GM23338 (cell line): ENCODE results near the gene KDM6A. TPM values are rescaled to one million over a fixed set of nuclear protein-coding genes. Genes with fewer than 3 reads are reported as not detected.
A peak's percentile ranks its signal among the peaks of the same experiment; 100 is the strongest.

Source experiments
- ATAC-seq: fragments of 200-7000 bp; cut with Tn5 transposase; 3 replicates; pipeline ENCODE4 v1.9.1; 2020
- DNase-seq: peaks from one replicate; pipeline ENCODE4 v3.0.0-alpha.2; 2015; ENCODE audit warnings: low spot score
- H2AFZ ChIP-seq: fragments of 200-600 bp; sonication (generic); 2 replicates; pipeline ENCODE4 v1.8.0; 2016; ENCODE audit warnings: antibody characterized with exemption, mild to moderate bottlenecking, moderate library complexity
- H3F3A ChIP-seq: fragments of 200-600 bp; sonication (generic); replicated peaks from 2 replicates; pipeline ENCODE4 v1.8.0; 2017; ENCODE audit warnings: antibody characterized with exemption, mixed run types, low read depth
- H3K27ac ChIP-seq: fragments of 200-600 bp; sonication (generic); 2 replicates; pipeline ENCODE4 v1.6.1; 2016; ENCODE audit warnings: low read depth
- H3K27me3 ChIP-seq: fragments of 200-600 bp; sonication (generic); 2 replicates; pipeline ENCODE4 v1.8.0; 2016; ENCODE audit warnings: mild to moderate bottlenecking, mixed run types, moderate library complexity; ENCODE audit not compliant: insufficient read depth
- H3K36me3 ChIP-seq: fragments of 200-600 bp; sonication (generic); 2 replicates; pipeline ENCODE4 v1.8.0; 2016; ENCODE audit warnings: mild to moderate bottlenecking; ENCODE audit not compliant: insufficient read depth
- H3K4me1 ChIP-seq: fragments of 200-600 bp; sonication (generic); 2 replicates; pipeline ENCODE4 v1.8.0; 2016; ENCODE audit warnings: mild to moderate bottlenecking, moderate library complexity; ENCODE audit not compliant: insufficient read depth
- H3K4me2 ChIP-seq: fragments of 200-600 bp; sonication (generic); 2 replicates; pipeline ENCODE4 v1.7.1; 2017; ENCODE audit warnings: mixed run types
- H3K4me3 ChIP-seq: fragments of 200-600 bp; sonication (generic); 2 replicates; pipeline ENCODE4 v1.6.1; 2016; ENCODE audit warnings: mixed run types
- H3K79me2 ChIP-seq: fragments of 200-600 bp; sonication (generic); replicated peaks from 2 replicates; pipeline ENCODE4 v1.8.0; 2017; ENCODE audit warnings: mild to moderate bottlenecking; ENCODE audit not compliant: insufficient read depth
- H3K9me2 ChIP-seq: fragments of 200-600 bp; sonication (generic); 2 replicates; pipeline ENCODE4 v1.8.0; 2017; ENCODE audit not compliant: insufficient read depth
- H4K20me1 ChIP-seq: fragments of 200-600 bp; sonication (generic); replicated peaks from 2 replicates; pipeline ENCODE4 v1.8.0; 2017; ENCODE audit warnings: mild to moderate bottlenecking; ENCODE audit not compliant: insufficient read depth
- H3K27ac Mint-ChIP-seq: 2 replicates; pipeline ENCODE4 v1.8.0; 2020; ENCODE audit warnings: inconsistent platforms, mild to moderate bottlenecking, moderate library complexity, mixed read lengths
- H3K27me3 Mint-ChIP-seq: 3 replicates; pipeline ENCODE4 v1.8.0; 2022; ENCODE audit warnings: low read depth, mild to moderate bottlenecking, moderate library complexity, mixed read lengths, inconsistent platforms; ENCODE audit not compliant: insufficient read depth, poor library complexity
- H3K36me3 Mint-ChIP-seq: 3 replicates; pipeline ENCODE4 v1.8.0; 2021; ENCODE audit warnings: low read depth, mild to moderate bottlenecking, inconsistent platforms, moderate library complexity, mixed read lengths
- H3K4me1 Mint-ChIP-seq: 3 replicates; pipeline ENCODE4 v1.8.0; 2020; ENCODE audit warnings: mild to moderate bottlenecking, inconsistent platforms, mixed read lengths
- H3K4me3 Mint-ChIP-seq: 3 replicates; pipeline ENCODE4 v1.8.0; 2021; ENCODE audit warnings: moderate library complexity, mild to moderate bottlenecking, inconsistent platforms, mixed read lengths
- H3K9me3 Mint-ChIP-seq: 3 replicates; pipeline ENCODE4 v1.8.0; 2020; ENCODE audit warnings: moderate library complexity, mild to moderate bottlenecking, inconsistent platforms, mixed read lengths
- CREB1 ChIP-seq: fragments of 250-450 bp; sonication (Bioruptor Pico); IDR thresholded peaks from 2 replicates; pipeline ENCODE4 v1.5.0; 2020; ENCODE audit warnings: low read depth, mild to moderate bottlenecking, moderate library complexity
- EZH2phosphoT487 ChIP-seq: fragments of 200-600 bp; sonication (generic); IDR thresholded peaks from one replicate; pipeline ENCODE4 v1.8.1; 2018; ENCODE audit warnings: antibody characterized with exemption; ENCODE audit not compliant: unreplicated experiment
- JUNB ChIP-seq: IDR thresholded peaks from one replicate; pipeline ENCODE4 v1.6.1; 2016; ENCODE audit warnings: antibody characterized with exemption; ENCODE audit not compliant: unreplicated experiment
- POLR2AphosphoS5 ChIP-seq: IDR thresholded peaks from 2 replicates; pipeline ENCODE4 v1.6.1; 2016; ENCODE audit warnings: antibody characterized with exemption, low read depth
- REST ChIP-seq: IDR thresholded peaks from one replicate; pipeline ENCODE4 v1.6.1; 2018; ENCODE audit warnings: antibody characterized with exemption; ENCODE audit not compliant: unreplicated experiment
- ZNF114 ChIP-seq: fragments of 250-450 bp; sonication (Bioruptor Pico); IDR thresholded peaks from 2 replicates; pipeline ENCODE4 v1.5.0; 2020; ENCODE audit warnings: mild to moderate bottlenecking, moderate library complexity
- ZNF331 ChIP-seq: fragments of 250-450 bp; sonication (Bioruptor Pico); IDR thresholded peaks from 2 replicates; pipeline ENCODE4 v1.5.0; 2020; ENCODE audit warnings: low read depth, mild to moderate bottlenecking, moderate library complexity
- ZNF462 ChIP-seq: fragments of 250-450 bp; sonication (Bioruptor Pico); IDR thresholded peaks from 2 replicates; pipeline ENCODE4 v1.5.0; 2020; ENCODE audit warnings: mild to moderate bottlenecking, moderate library complexity
- polyA plus RNA-seq: library from polyadenylated mRNA; unstranded; fragments of >200 nt; fragmentation: Nextera tagmentation; extraction: Ambion mirVana; gene quantifications from 2 replicates; pipeline ENCODE4 v1.2.1, GENCODE V29; 2016
- total RNA-seq: library from RNA; depleted of rRNA; stranded (reverse); fragments of >200 nt; shearing (Covaris generic); gene quantifications from 2 replicates; pipeline ENCODE4 v1.2.3, GENCODE V29; 2014

The KDM6A gene
- total and polyA plus RNA-seq, 2 experiments from 2014 or later: 22.8 to 102 TPM

- Histone ChIP-seq H3K4me1 (peaks cover 9% of the 10 kb centered on the region; the same call in 1 of the 2 replicates), H3K9me2 (no peaks in the 10 kb centered on the region), H3K36me3 (no peaks in the 10 kb centered on the region), H3K27ac (no peak overlapping the region), H3F3A (no peaks in the 10 kb centered on the region), H2AFZ (no peak overlapping the region), H3K4me3 (peak overlapping the region; percentile 83), H3K27me3 (no peaks in the 10 kb centered on the region), H3K4me2 (peak overlapping the region; percentile 96), H3K79me2 (peaks cover 84% of the 10 kb centered on the region), H4K20me1 (peaks cover 6% of the 10 kb centered on the region; the same call in 1 of the 2 replicates)
- H3K27me3 Mint-ChIP-seq: peaks cover 1% of the 10 kb centered on the region
- no peak overlapping the region for H3K27ac Mint-ChIP-seq
- H3K4me1 Mint-ChIP-seq: peaks cover 9% of the 10 kb centered on the region; the same call in 2 of the 3 replicates
- no peak for TF ChIP-seq JUNB
- no peak for TF ChIP-seq ZNF331 (CRISPR knock-in tag)
- TF ChIP-seq ZNF114: no peak
- ATAC-seq (no peak), DNase-seq (no peak)
- H3K9me3 Mint-ChIP-seq: no peaks in the 10 kb centered on the region
- peaks cover 8% of the 10 kb centered on the region; the same call in 1 of the 3 replicates for H3K36me3 Mint-ChIP-seq
- H3K4me3 Mint-ChIP-seq: peak overlapping the region; percentile 50; the same call in 2 of the 3 replicates
These were observed 3.1 kb downstream of the KDM6A start for GRCh38 chrX:44876086-44876485.

GRCh38 chrX:44876767-44877166 is 3.8 kb downstream of the KDM6A start:
- H3K4me1 ChIP-seq: peaks cover 9% of the 10 kb centered on the region; the same call in 1 of the 2 replicates
- Mint-ChIP-seq H3K27ac (no peak overlapping the region), H3K4me1 (peaks cover 6% of the 10 kb centered on the region; the same call in 1 of the 3 replicates), H3K9me3 (no peaks in the 10 kb centered on the region), H3K4me3 (no peak overlapping the region), H3K27me3 (peaks cover 1% of the 10 kb centered on the region), H3K36me3 (peaks cover 8% of the 10 kb centered on the region; the same call in 1 of the 3 replicates)
- no peaks in the 10 kb centered on the region for H3K36me3 ChIP-seq
- no peak overlapping the region for H3K4me2 ChIP-seq
- H3F3A ChIP-seq: no peaks in the 10 kb centered on the region
- no peak overlapping the region for H3K4me3 ChIP-seq
- no peak for DNase-seq
- no peaks in the 10 kb centered on the region for H3K27me3 ChIP-seq
- H3K27ac ChIP-seq: no peak overlapping the region
- peaks cover 9% of the 10 kb centered on the region; the same call in 1 of the 2 replicates for H4K20me1 ChIP-seq
- no peak for ATAC-seq
- no peak overlapping the region for H2AFZ ChIP-seq
- H3K9me2 ChIP-seq: no peaks in the 10 kb centered on the region
- H3K79me2 ChIP-seq: peaks cover 84% of the 10 kb centered on the region
- TF ChIP-seq ZNF331 (CRISPR knock-in tag) (no peak), ZNF462 (no peak), REST (no peak), POLR2AphosphoS5 (no peak), EZH2phosphoT487 (no peak), JUNB (no peak), CREB1 (CRISPR knock-in tag) (no peak)
